ENCODE results near the gene PCNX2.

DNA sequence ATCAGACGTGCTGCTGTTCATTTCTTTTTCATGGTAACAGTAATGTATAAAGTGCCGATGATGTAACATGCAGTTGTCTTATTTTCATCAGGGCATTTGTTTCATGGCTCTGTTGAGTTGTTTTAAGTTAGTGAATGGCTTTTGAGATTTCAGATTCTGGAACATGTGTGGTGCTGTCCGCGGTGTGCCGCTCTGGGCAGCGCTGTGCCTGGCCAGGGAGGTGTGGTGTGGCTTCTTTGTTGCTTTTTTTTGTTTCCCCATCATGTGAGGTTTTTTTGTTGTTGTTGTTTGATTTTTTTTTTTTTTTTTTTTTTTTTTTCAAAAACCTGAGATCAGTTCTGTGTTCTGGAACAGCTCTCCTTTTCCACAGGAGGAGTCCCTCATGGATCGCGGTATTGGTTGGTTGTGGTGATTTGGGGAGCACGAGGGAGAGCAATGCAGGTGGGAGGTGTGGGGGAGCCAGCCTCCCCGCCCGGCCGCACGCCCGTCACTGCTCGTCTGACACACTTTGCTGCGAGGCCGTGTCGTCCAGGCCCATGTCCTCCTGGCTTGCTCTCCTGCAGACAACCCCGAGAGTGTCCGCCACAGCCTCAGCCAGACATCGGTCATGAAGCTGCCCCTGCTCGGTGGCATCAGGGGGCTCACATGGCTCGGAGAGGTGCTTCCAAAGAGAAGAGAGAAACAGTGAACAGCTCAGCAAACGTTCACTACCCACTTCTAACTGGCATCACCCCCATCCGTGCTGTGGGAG, 311.5 kb downstream of the PCNX2 start:
- TF ChIP-seq, protein P1, sequence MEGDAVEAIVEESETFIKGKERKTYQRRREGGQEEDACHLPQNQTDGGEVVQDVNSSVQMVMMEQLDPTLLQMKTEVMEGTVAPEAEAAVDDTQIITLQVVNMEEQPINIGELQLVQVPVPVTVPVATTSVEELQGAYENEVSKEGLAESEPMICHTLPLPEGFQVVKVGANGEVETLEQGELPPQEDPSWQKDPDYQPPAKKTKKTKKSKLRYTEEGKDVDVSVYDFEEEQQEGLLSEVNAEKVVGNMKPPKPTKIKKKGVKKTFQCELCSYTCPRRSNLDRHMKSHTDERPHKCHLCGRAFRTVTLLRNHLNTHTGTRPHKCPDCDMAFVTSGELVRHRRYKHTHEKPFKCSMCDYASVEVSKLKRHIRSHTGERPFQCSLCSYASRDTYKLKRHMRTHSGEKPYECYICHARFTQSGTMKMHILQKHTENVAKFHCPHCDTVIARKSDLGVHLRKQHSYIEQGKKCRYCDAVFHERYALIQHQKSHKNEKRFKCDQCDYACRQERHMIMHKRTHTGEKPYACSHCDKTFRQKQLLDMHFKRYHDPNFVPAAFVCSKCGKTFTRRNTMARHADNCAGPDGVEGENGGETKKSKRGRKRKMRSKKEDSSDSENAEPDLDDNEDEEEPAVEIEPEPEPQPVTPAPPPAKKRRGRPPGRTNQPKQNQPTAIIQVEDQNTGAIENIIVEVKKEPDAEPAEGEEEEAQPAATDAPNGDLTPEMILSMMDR (IDR thresholded peaks at IDR 0.05): no peak
- no peak for TF ChIP-seq POLR2AphosphoS5 (IDR thresholded peaks at IDR 0.05)
- TF ChIP-seq POLR2A (IDR thresholded peaks at IDR 0.05): no peak

All from stomach (tissue), 4 donors.